Activated naive CD8-positive, alpha-beta T cell treated with anti-CD3 and anti-CD28 coated beads for 36 hours (primary cell): ENCODE measurements around the gene KRT83. TPM values are rescaled to one million over a fixed set of nuclear protein-coding genes. Genes with fewer than 3 reads are reported as not detected.

Experiments
- DNase-seq: peaks from one replicate; pipeline ENCODE4 v3.0.0; 2021
- H3K27ac Mint-ChIP-seq: one replicate; pipeline ENCODE4 v1.8.0; 2022; ENCODE audit warnings: mild to moderate bottlenecking, moderate library complexity, mixed read lengths
- H3K27me3 Mint-ChIP-seq: one replicate; pipeline ENCODE4 v1.8.0; 2022; ENCODE audit warnings: mild to moderate bottlenecking, mixed read lengths
- H3K36me3 Mint-ChIP-seq: one replicate; pipeline ENCODE4 v1.8.0; 2021; ENCODE audit warnings: mild to moderate bottlenecking, mixed read lengths
- H3K4me1 Mint-ChIP-seq: one replicate; pipeline ENCODE4 v1.8.0; 2021; ENCODE audit warnings: mixed read lengths
- H3K4me3 Mint-ChIP-seq: one replicate; pipeline ENCODE4 v1.8.0; 2022; ENCODE audit warnings: mild to moderate bottlenecking, moderate library complexity, mixed read lengths
- H3K9me3 Mint-ChIP-seq: one replicate; pipeline ENCODE4 v1.8.0; 2022; ENCODE audit warnings: mixed read lengths
- total RNA-seq, 2 experiments: library from RNA; stranded (reverse); gene quantifications; one replicate each; pipeline ENCODE4 v1.2.3, GENCODE V29; 2021

Gene KRT83
- total RNA-seq, result not detected

- no peak for DNase-seq
- no peak within 1 kb of the TSS for H3K4me3 Mint-ChIP-seq
- no peak within 1 kb of the TSS for H3K27ac Mint-ChIP-seq
- peaks cover 27% of the 10 kb centered on the region for H3K27me3 Mint-ChIP-seq
- H3K36me3 Mint-ChIP-seq, result no peaks in the 10 kb centered on the region
- no peaks in the 10 kb centered on the region for H3K4me1 Mint-ChIP-seq
- no peaks in the 10 kb centered on the region for H3K9me3 Mint-ChIP-seq
Measured at GRCh38 chr12:52320784-52321400, at the start of gene KRT83. Gene KRT83 (minus strand): TSS chr12:52321398. CDS start chr12:52321335, 63 bp downstream.

- no peak overlapping the region for H3K4me3 Mint-ChIP-seq
- H3K4me1 Mint-ChIP-seq, result peaks cover 2% of the 10 kb centered on the region
- H3K27ac Mint-ChIP-seq, result no peak overlapping the region
- no peaks in the 10 kb centered on the region for H3K36me3 Mint-ChIP-seq
- peaks cover 6% of the 10 kb centered on the region for H3K27me3 Mint-ChIP-seq
- no peak for DNase-seq
- H3K9me3 Mint-ChIP-seq, result no peaks in the 10 kb centered on the region
Measured at GRCh38 chr12:52369809-52370208, 48.6 kb upstream of the KRT83 start.

- Mint-ChIP-seq H3K27ac (no peak overlapping the region), H3K27me3 (peaks cover 6% of the 10 kb centered on the region), H3K36me3 (no peaks in the 10 kb centered on the region), H3K4me3 (no peak overlapping the region), H3K9me3 (no peaks in the 10 kb centered on the region), H3K4me1 (peaks cover 2% of the 10 kb centered on the region)
- DNase-seq, result no peak
Measured at GRCh38 chr12:52369211-52369610, 48.0 kb upstream of the KRT83 start.

GRCh38 chr12:52368508-52368907 lies 47.3 kb upstream of the KRT83 start:
- Mint-ChIP-seq H3K4me1 (peaks cover 2% of the 10 kb centered on the region), H3K27me3 (peaks cover 6% of the 10 kb centered on the region)

GRCh38 chr12:52367876-52368275 lies 46.7 kb upstream of the KRT83 start:
- Mint-ChIP-seq H3K27ac (no peak overlapping the region), H3K4me3 (no peak overlapping the region), H3K36me3 (no peaks in the 10 kb centered on the region), H3K27me3 (peaks cover 6% of the 10 kb centered on the region), H3K4me1 (peaks cover 2% of the 10 kb centered on the region), H3K9me3 (no peaks in the 10 kb centered on the region)
- DNase-seq, result no peak

More at GRCh38 chr12:52368508-52368907, 47.3 kb upstream of the KRT83 start:
- DNase-seq, result no peak
- Mint-ChIP-seq H3K9me3 (no peaks in the 10 kb centered on the region), H3K4me3 (no peak overlapping the region), H3K27ac (no peak overlapping the region), H3K36me3 (no peaks in the 10 kb centered on the region)

- Mint-ChIP-seq H3K36me3 (no peaks in the 10 kb centered on the region), H3K27me3 (peaks cover 2% of the 10 kb centered on the region), H3K4me3 (no peak within 1 kb of the TSS), H3K4me1 (no peaks in the 10 kb centered on the region), H3K9me3 (no peaks in the 10 kb centered on the region), H3K27ac (no peak within 1 kb of the TSS)
- DNase-seq, result no peak
Measured at GRCh38 chr12:52366738-52367485, 45.7 kb upstream of the KRT83 start, which contains the start of gene KRT85. Gene KRT85 (minus strand): TSS chr12:52367481. CDS start chr12:52367405, 76 bp downstream.

- Mint-ChIP-seq H3K36me3 (no peaks in the 10 kb centered on the region), H3K27ac (no peak overlapping the region), H3K9me3 (no peaks in the 10 kb centered on the region), H3K4me3 (no peak overlapping the region), H3K4me1 (no peaks in the 10 kb centered on the region), H3K27me3 (no peaks in the 10 kb centered on the region)
- no peak for DNase-seq
Measured at GRCh38 chr12:52364901-52365489, 43.8 kb upstream of the KRT83 start.

GRCh38 chr12:52364061-52364460 lies 42.9 kb upstream of the KRT83 start:
- no peak overlapping the region for H3K4me3 Mint-ChIP-seq
- H3K9me3 Mint-ChIP-seq, result no peaks in the 10 kb centered on the region
- H3K27ac Mint-ChIP-seq, result no peak overlapping the region
- H3K36me3 Mint-ChIP-seq, result no peaks in the 10 kb centered on the region
- H3K27me3 Mint-ChIP-seq, result no peaks in the 10 kb centered on the region
- peaks cover 7% of the 10 kb centered on the region for H3K4me1 Mint-ChIP-seq
- DNase-seq, result no peak

- H3K4me3 Mint-ChIP-seq, result no peak overlapping the region
- H3K27ac Mint-ChIP-seq, result no peak overlapping the region
- H3K9me3 Mint-ChIP-seq, result no peaks in the 10 kb centered on the region
- H3K36me3 Mint-ChIP-seq, result no peaks in the 10 kb centered on the region
- no peak for DNase-seq
- peaks cover 16% of the 10 kb centered on the region for H3K4me1 Mint-ChIP-seq
- no peaks in the 10 kb centered on the region for H3K27me3 Mint-ChIP-seq
Measured at GRCh38 chr12:52363111-52363679, 42.0 kb upstream of the KRT83 start.

GRCh38 chr12:52362118-52362726 lies 41.0 kb upstream of the KRT83 start:
- no peak for DNase-seq
- H3K27me3 Mint-ChIP-seq, result no peaks in the 10 kb centered on the region
- H3K27ac Mint-ChIP-seq, result no peak overlapping the region
- H3K4me3 Mint-ChIP-seq, result no peak overlapping the region
- peaks cover 24% of the 10 kb centered on the region for H3K4me1 Mint-ChIP-seq
- no peaks in the 10 kb centered on the region for H3K36me3 Mint-ChIP-seq
- H3K9me3 Mint-ChIP-seq, result no peaks in the 10 kb centered on the region

- Mint-ChIP-seq H3K36me3 (no peaks in the 10 kb centered on the region), H3K27me3 (no peaks in the 10 kb centered on the region), H3K4me1 (peaks cover 24% of the 10 kb centered on the region), H3K4me3 (no peak overlapping the region), H3K27ac (no peak overlapping the region), H3K9me3 (no peaks in the 10 kb centered on the region)
- DNase-seq, result no peak
Measured at GRCh38 chr12:52361553-52361952, 40.4 kb upstream of the KRT83 start.

- H3K27me3 Mint-ChIP-seq, result no peaks in the 10 kb centered on the region
- H3K36me3 Mint-ChIP-seq, result no peaks in the 10 kb centered on the region
- no peak for DNase-seq
- H3K27ac Mint-ChIP-seq, result no peak overlapping the region
- H3K4me1 Mint-ChIP-seq, result peaks cover 24% of the 10 kb centered on the region
- H3K4me3 Mint-ChIP-seq, result no peak overlapping the region
- no peaks in the 10 kb centered on the region for H3K9me3 Mint-ChIP-seq
Measured at GRCh38 chr12:52360663-52361271, 39.6 kb upstream of the KRT83 start.

GRCh38 chr12:52360106-52360662 lies 39.0 kb upstream of the KRT83 start:
- H3K4me3 Mint-ChIP-seq, result no peak overlapping the region
- H3K27me3 Mint-ChIP-seq, result no peaks in the 10 kb centered on the region
- no peak overlapping the region for H3K27ac Mint-ChIP-seq
- H3K4me1 Mint-ChIP-seq, result peaks cover 24% of the 10 kb centered on the region
- no peaks in the 10 kb centered on the region for H3K36me3 Mint-ChIP-seq
- no peak for DNase-seq
- no peaks in the 10 kb centered on the region for H3K9me3 Mint-ChIP-seq

- Mint-ChIP-seq H3K36me3 (no peaks in the 10 kb centered on the region), H3K4me3 (no peak overlapping the region), H3K4me1 (peaks cover 24% of the 10 kb centered on the region), H3K27ac (no peak overlapping the region), H3K9me3 (no peaks in the 10 kb centered on the region), H3K27me3 (no peaks in the 10 kb centered on the region)
- no peak for DNase-seq
Measured at GRCh38 chr12:52359621-52360061, 38.4 kb upstream of the KRT83 start.
